Prostate gland (tissue), 2 donors: ENCODE data around the gene JARID2. TPM values are rescaled to one million over a fixed set of nuclear protein-coding genes. Genes with fewer than 3 reads are reported as not detected.

Source experiments
- DNase-seq: peaks from one replicate; pipeline ENCODE4 v3.0.0-alpha.2; 2019; ENCODE audit warnings: low spot score
- H3K27ac ChIP-seq, 2 donors: fragments of 200-600 bp; sonication (generic); 2 replicates each; pipeline ENCODE4 v1.5.1; 2017 to 2019
- H3K27me3 ChIP-seq: fragments of 200-600 bp; sonication (generic); replicated peaks from 2 replicates; pipeline ENCODE4 v1.5.1; 2019; ENCODE audit not compliant: insufficient read depth
- H3K36me3 ChIP-seq, 2 donors: fragments of 200-600 bp; sonication (generic); 1 replicate in 1 of 2; 2 replicates in 1 of 2; pipeline versions ENCODE4 v1.5.1 to v1.8.1; 2017 to 2019
- H3K4me1 ChIP-seq: fragments of 200-600 bp; sonication (generic); replicated peaks from 2 replicates; pipeline ENCODE4 v1.5.1; 2019
- H3K4me3 ChIP-seq, 2 donors: fragments of 200-600 bp; sonication (generic); 2 replicates each; pipeline ENCODE4 v1.5.1; 2017 to 2019
- H3K9me3 ChIP-seq: fragments of 200-600 bp; sonication (generic); 2 replicates; pipeline ENCODE4 v1.5.1; 2017
- POLR2A ChIP-seq: fragments of 450-650 bp; IDR thresholded peaks from one replicate; pipeline ENCODE4 v1.6.1; 2016; ENCODE audit warnings: antibody characterized with exemption, mild to moderate bottlenecking
- POLR2AphosphoS5 ChIP-seq: sonication (generic); formaldehyde crosslinking; IDR thresholded peaks from one replicate; pipeline ENCODE4 v1.6.1; 2017; ENCODE audit warnings: antibody characterized with exemption
- WGBS: methylation state at CpG from one replicate; pipeline ENCODE4 v1.1.5; 2018; 5-methylcytosine and 5-hydroxymethylcytosine counted together
- intact Hi-C: fragments of 100-400 bp; cut with DNase I; formaldehyde crosslinking; loops from one replicate; pipeline ENCODE4 v1.14.2; 2022
- total RNA-seq, 2 donors: library from RNA; depleted of rRNA; stranded (reverse); fragments of >200 nt; gene quantifications; one replicate each; pipeline ENCODE4 v1.1.0, GENCODE V29; 2016
- TF ChIP-seq, protein P1 (sequence below), 4 experiments: fragments of 200-600 bp in 2 of 4; fragments of 450-650 bp in 2 of 4; sonication (generic) in 2 of 4; IDR thresholded peaks; 1 replicate in 3 of 4; 2 replicates in 1 of 4; pipeline ENCODE4 v1.5.1; 2016 to 2019; ENCODE audit warnings: antibody characterized with exemption in 4 of 4, mild to moderate bottlenecking in 2 of 4, moderate library complexity in 2 of 4

Gene JARID2
- total RNA-seq, 2 donors from 2014 or later, result 7.7 to 35.4 TPM

DNA sequence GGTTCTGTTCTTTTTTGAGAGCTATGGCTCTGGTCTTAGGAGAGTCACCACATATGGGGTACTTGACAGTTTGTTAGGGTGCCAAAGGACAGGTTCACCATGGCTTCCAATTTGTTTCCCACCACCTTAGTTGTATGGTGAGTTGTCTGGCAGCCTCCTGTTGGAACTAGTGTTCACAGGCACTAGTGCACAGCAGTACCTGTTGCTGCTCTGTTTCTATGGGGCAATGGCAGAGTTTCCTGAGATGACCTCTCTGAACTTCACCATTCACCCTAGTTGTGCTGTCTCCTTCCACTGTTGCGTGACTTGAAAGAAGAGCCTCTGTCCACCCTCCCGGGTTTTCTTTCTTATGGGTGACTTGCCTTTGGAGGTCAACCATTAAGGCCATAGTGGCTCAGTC is 129.1 kb downstream of the JARID2 start:
- intact Hi-C loops, result no loop called here
- H3K27ac ChIP-seq, result no peak overlapping the region
- no peaks in the 10 kb centered on the region for H3K27me3 ChIP-seq
- no peaks in the 10 kb centered on the region for H3K4me1 ChIP-seq
- no peak overlapping the region for H3K4me3 ChIP-seq
- 98% methylated on average over 2 of the region's 2 CpGs for WGBS
- no peaks in the 10 kb centered on the region for H3K36me3 ChIP-seq
- TF ChIP-seq, protein P1, sequence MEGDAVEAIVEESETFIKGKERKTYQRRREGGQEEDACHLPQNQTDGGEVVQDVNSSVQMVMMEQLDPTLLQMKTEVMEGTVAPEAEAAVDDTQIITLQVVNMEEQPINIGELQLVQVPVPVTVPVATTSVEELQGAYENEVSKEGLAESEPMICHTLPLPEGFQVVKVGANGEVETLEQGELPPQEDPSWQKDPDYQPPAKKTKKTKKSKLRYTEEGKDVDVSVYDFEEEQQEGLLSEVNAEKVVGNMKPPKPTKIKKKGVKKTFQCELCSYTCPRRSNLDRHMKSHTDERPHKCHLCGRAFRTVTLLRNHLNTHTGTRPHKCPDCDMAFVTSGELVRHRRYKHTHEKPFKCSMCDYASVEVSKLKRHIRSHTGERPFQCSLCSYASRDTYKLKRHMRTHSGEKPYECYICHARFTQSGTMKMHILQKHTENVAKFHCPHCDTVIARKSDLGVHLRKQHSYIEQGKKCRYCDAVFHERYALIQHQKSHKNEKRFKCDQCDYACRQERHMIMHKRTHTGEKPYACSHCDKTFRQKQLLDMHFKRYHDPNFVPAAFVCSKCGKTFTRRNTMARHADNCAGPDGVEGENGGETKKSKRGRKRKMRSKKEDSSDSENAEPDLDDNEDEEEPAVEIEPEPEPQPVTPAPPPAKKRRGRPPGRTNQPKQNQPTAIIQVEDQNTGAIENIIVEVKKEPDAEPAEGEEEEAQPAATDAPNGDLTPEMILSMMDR (IDR thresholded peaks at IDR 0.05), result no peak
- TF ChIP-seq POLR2A, result no peak
- TF ChIP-seq POLR2AphosphoS5, result no peak
- H3K9me3 ChIP-seq, result no peaks in the 10 kb centered on the region
- DNase-seq, result no peak

DNA sequence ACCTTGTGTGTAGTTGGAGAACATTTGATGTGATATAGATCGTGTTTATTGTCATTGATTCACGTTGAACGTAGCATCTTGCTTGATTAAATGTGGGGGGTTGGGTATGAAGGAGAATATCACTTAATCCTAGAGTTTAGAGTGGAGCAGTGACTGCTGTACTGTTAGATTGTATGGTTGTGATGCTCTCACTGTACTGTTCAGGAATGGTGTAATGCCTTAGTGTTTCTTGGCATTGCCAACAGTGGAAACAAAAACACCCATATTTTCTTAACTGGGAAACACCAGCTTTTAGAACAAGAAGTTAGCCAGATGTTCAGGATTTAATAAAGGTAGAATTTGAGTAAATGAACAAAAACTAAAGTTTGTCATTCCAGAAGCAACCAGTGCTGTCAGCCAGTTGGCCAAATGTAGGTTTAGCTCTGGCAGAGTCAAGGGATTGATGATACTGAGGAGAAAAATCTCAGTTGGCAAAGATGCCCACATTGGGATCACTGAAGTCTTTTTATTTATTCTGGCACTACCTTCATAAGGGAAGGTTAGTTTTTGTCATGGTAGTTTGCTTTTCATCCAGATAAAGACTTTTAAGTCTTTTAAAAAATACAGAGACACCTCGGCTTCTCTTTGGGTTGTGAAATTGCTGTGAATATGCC is 129.9 kb downstream of the JARID2 start:
- WGBS, result 60% methylated on average over 4 of the region's 4 CpGs
- intact Hi-C loops, result no loop called here
- no peak for DNase-seq
- Histone ChIP-seq H3K4me3 (no peak overlapping the region), H3K4me1 (no peaks in the 10 kb centered on the region), H3K9me3 (no peaks in the 10 kb centered on the region), H3K27ac (no peak overlapping the region), H3K36me3 (no peaks in the 10 kb centered on the region), H3K27me3 (no peaks in the 10 kb centered on the region)
- TF ChIP-seq, protein P1 (IDR thresholded peaks at IDR 0.05), result no peak
- TF ChIP-seq POLR2A (no peak), POLR2AphosphoS5 (no peak)

DNA sequence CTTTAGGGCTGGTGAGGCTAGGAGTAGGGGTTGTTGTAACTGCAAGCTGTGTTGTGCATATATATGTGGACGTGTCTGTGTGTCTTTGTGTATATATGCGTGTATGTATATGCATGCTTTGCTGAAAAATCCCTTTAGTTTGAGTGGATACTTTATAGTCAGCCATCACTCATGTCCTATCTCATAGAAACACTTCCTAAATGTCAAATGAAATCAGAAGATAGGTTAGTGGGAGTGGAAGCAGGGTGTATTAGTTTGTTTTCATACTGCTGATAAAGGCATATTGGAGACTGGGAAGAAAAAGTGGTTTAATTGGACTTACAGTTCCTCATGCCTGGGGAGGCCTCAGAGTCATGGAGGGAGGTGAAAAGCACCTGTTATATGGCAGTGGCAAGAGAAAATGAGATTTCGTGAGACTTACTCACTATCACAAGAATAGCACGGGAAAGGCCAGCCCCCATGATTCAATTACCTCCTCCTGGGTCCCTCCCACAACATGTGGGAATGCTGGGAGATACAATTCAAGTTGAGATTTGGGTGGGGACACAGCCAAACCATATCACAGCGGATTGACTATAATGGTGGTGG is 131.1 kb downstream of the JARID2 start:
- Histone ChIP-seq H3K4me3 (no peak overlapping the region), H3K27ac (no peak overlapping the region), H3K27me3 (no peaks in the 10 kb centered on the region), H3K36me3 (no peaks in the 10 kb centered on the region), H3K9me3 (no peaks in the 10 kb centered on the region), H3K4me1 (no peaks in the 10 kb centered on the region)
- TF ChIP-seq POLR2AphosphoS5, result no peak
- TF ChIP-seq, protein P1 (IDR thresholded peaks at IDR 0.05), result no peak
- no peak for TF ChIP-seq POLR2A
- WGBS, result 92% methylated on average over 5 of the region's 5 CpGs
- intact Hi-C loops, result no loop called here
- DNase-seq, result no peak

DNA sequence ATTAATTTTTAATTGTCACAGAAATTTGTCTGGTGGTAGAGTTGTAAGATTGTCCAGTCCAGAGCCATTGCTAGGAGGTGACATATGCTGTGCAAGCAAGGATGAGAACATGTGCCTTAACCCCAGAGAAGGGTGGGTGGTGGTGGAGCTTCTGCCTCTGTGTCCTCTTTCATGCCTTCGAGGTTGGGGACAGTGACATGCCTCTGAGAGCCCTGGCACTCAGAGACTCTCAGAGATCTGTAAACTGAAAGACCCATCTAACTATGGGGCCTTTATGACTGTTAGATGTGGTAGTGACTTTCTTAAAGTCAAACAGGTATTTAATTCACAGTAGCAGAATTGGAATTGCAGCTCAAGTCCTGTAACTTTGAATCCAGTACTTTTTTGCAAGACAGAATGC is 132.4 kb downstream of the JARID2 start:
- WGBS, result 100% methylated on average over 1 of the region's 1 CpG
- no peaks in the 10 kb centered on the region for H3K27me3 ChIP-seq

More for the DNA sequence above, 132.4 kb downstream of the JARID2 start:
- DNase-seq, result no peak
- TF ChIP-seq POLR2A, result no peak
- TF ChIP-seq, protein P1 (IDR thresholded peaks at IDR 0.05), result no peak
- TF ChIP-seq POLR2AphosphoS5, result no peak
- H3K36me3 ChIP-seq, result no peaks in the 10 kb centered on the region
- intact Hi-C loops, result no loop called here
- no peak overlapping the region for H3K27ac ChIP-seq
- H3K4me3 ChIP-seq, result no peak overlapping the region
- no peaks in the 10 kb centered on the region for H3K9me3 ChIP-seq
- no peaks in the 10 kb centered on the region for H3K4me1 ChIP-seq
